Mucosa of rectum (tissue), 2 donors: ENCODE results near the gene CCDC57.

Experiments used
- H3K27ac ChIP-seq, 2 donors: one replicate each; pipeline ENCODE4 v1.7.0; 2013; ENCODE audit warnings: inconsistent platforms in 2 of 2, low read depth in 2 of 2, low read length in 2 of 2
- H3K27me3 ChIP-seq, 2 donors: one replicate each; pipeline ENCODE4 v1.7.0; 2013; ENCODE audit warnings: low read length in 2 of 2; ENCODE audit not compliant: control insufficient read depth in 2 of 2, insufficient read depth in 2 of 2
- H3K36me3 ChIP-seq, 2 donors: one replicate each; pipeline ENCODE4 v1.7.0; 2013; ENCODE audit warnings: low read length in 2 of 2; ENCODE audit not compliant: control insufficient read depth in 2 of 2, insufficient read depth in 2 of 2
- H3K4me1 ChIP-seq, 2 donors: one replicate each; pipeline ENCODE4 v1.7.0; 2013; ENCODE audit warnings: low read length in 2 of 2, mild to moderate bottlenecking in 1 of 2; ENCODE audit not compliant: control insufficient read depth in 2 of 2, insufficient read depth in 2 of 2
- H3K4me3 ChIP-seq, 2 donors: one replicate each; pipeline ENCODE4 v1.7.0; 2013; ENCODE audit warnings: low read length in 2 of 2
- H3K9ac ChIP-seq, 2 donors: one replicate each; pipeline ENCODE4 v1.7.0; 2013; ENCODE audit warnings: low read length in 2 of 2, low read depth in 1 of 2, mild to moderate bottlenecking in 1 of 2
- H3K9me3 ChIP-seq, 2 donors: one replicate each; pipeline ENCODE4 v1.7.0; 2013; ENCODE audit warnings: low read length in 2 of 2; ENCODE audit not compliant: control insufficient read depth in 2 of 2
- donor health status: healthy.
- donor health status: Normal muscosa, but diverticular disease.

Gene CCDC57

DNA sequence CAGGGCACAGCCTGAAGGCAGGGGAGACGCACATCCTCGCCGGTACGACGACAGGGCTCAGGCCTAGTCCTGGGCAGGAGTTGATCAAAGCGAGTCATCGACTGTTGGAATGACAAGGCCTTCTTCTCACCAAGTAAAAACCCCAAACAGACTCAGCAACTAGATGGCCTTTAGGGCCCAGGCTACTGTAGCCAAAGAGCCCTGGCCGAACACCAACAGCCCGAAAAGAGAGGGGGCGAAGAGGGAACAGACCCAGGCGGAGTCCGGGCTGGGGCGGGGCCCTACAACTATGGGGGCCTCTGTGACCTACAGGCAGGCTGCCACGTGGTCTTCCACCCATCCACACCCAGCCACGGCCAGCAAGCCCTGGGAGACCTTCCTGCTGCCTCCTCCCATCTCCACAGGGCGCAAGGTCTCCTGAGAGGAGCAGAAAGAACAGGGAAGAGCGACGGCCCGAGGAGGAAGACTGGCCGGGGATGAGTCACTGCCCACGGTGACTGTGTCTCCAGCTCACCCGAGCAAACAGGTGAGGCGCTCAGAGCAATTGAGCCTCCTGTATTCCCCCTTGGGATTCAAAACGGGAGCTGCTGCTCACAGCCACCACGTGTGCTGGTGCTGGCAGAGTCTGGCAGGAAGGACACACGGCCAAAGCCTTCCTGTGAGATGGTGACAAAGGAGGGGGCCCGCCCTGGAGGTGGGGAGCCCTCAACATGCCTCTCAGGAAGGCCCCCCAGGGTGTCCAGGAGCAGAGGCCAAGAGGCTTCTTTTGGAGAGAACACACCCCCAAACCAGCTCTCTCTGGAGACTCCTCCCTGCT lies 33.9 kb upstream of the CCDC57 start:
- peaks cover 22 to 36% of the 10 kb centered on the region in 2 donors for H3K4me1 ChIP-seq

GRCh38 chr17:82246040-82246364 lies 33.4 kb upstream of the CCDC57 start:
- H3K27ac ChIP-seq = peak overlapping the region; percentile 38 to 58
- peaks cover 28 to 42% of the 10 kb centered on the region in 2 donors for H3K4me1 ChIP-seq
- no peak overlapping the region for H3K4me3 ChIP-seq
- H3K9me3 ChIP-seq = no peaks in the 10 kb centered on the region
- H3K27me3 ChIP-seq = no peaks in the 10 kb centered on the region
- peaks cover 83 to 85% of the 10 kb centered on the region in 2 donors for H3K36me3 ChIP-seq
- H3K9ac ChIP-seq = no peak overlapping the region

More for the DNA sequence above, 33.9 kb upstream of the CCDC57 start:
- Histone ChIP-seq H3K9me3 (no peaks in the 10 kb centered on the region), H3K4me3 (no peak overlapping the region), H3K27me3 (no peaks in the 10 kb centered on the region), H3K9ac (no peak overlapping the region), H3K36me3 (peaks cover 88% of the 10 kb centered on the region in 2 donors), H3K27ac (peak overlapping the region; percentile 38 to 58)

DNA sequence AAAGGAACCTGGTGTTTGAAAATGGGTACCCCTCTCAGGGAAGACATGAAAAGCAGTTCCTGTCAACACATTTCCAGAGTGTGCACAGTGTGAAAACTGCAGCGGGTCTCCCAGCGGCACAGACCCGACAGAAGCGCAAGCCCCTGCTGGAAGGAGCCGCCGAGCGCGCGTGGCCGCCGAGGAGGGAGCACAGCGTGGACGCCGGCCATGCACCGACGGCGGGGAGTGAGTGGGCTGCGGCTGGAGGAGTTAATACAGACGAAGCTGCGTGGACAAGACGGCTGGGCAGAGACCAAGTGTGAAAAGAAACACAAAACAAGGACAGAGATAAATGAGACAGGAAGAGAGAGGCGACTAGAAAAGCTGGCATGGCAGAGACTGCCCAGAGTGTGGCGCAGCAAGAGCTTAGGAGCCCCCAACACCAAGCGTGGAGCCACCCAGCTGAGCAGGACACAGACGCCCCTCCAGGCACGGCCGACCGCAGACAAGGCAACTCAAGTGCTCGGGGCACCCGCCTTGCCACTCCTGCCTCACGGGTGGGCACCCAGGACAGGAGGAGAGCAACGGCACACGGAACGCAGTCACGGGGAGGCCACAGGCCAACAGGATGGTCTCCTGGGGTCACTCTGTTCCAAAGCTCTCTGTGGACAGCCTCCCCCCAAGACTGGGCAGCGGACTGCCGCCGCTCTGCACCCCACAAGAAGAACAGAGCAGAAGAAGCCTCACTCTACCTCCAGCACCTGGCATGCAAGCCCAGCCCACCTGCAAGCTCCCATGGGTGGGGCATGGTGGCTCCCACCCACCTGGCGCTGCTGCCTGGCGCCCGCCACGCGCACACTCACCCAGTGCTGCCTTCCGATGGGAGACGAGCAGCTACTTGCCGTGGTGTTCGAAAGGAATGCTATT lies 32.7 kb upstream of the CCDC57 start:
- Histone ChIP-seq H3K9ac (no peak overlapping the region), H3K36me3 (peaks cover 79 to 81% of the 10 kb centered on the region in 2 donors), H3K27me3 (no peaks in the 10 kb centered on the region), H3K9me3 (no peaks in the 10 kb centered on the region), H3K4me1 (peaks cover 32 to 48% of the 10 kb centered on the region in 2 donors), H3K27ac (peak overlapping the region in 1 of 2 donors; percentile 38), H3K4me3 (no peak overlapping the region)

DNA sequence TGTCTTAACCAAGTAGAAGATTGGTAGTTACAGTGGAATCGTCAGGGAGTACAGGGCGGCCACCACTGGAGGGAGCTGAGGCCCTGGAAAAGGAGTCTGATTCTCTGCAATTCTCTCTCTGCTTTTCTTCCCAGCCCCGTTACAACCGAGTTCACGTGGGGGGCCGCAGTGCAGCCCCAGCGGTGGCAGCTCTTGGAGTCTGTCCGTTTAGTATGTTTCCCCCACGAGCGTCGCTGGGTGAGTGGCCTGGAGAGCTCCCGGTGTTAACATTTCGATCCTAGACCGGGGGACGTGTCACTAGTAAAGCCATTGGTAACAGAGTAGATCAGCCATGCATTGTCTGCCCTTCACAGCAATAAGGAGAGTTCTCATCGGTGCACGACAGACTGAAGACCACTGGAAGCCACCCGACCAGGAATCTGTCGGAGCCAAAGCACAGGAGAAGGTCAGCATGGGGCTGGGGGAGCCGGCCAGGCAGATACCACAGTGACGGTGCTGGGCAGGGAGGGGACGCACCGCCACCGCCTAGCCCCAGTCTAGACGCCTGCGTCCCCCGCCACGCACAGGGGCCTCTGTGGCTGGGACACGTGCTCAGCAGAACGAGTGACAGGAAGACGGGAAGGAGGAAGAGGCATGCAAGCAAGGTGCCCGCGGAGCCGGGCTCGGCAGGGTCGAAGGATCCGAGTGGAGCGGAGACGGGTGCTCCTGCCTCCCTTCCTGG lies 31.9 kb upstream of the CCDC57 start:
- Histone ChIP-seq H3K27me3 (no peaks in the 10 kb centered on the region), H3K36me3 (peaks cover 72 to 81% of the 10 kb centered on the region in 2 donors), H3K4me1 (peaks cover 39 to 56% of the 10 kb centered on the region in 2 donors), H3K4me3 (no peak overlapping the region), H3K9me3 (no peaks in the 10 kb centered on the region), H3K9ac (no peak overlapping the region), H3K27ac (no peak overlapping the region)

- Histone ChIP-seq H3K9ac (no peak overlapping the region), H3K27ac (no peak overlapping the region), H3K36me3 (peaks cover 64 to 79% of the 10 kb centered on the region in 2 donors), H3K4me1 (peaks cover 44 to 62% of the 10 kb centered on the region in 2 donors), H3K27me3 (no peaks in the 10 kb centered on the region), H3K9me3 (no peaks in the 10 kb centered on the region), H3K4me3 (no peak overlapping the region)
Observed at GRCh38 chr17:82243648-82244412, 31.2 kb upstream of the CCDC57 start.

DNA sequence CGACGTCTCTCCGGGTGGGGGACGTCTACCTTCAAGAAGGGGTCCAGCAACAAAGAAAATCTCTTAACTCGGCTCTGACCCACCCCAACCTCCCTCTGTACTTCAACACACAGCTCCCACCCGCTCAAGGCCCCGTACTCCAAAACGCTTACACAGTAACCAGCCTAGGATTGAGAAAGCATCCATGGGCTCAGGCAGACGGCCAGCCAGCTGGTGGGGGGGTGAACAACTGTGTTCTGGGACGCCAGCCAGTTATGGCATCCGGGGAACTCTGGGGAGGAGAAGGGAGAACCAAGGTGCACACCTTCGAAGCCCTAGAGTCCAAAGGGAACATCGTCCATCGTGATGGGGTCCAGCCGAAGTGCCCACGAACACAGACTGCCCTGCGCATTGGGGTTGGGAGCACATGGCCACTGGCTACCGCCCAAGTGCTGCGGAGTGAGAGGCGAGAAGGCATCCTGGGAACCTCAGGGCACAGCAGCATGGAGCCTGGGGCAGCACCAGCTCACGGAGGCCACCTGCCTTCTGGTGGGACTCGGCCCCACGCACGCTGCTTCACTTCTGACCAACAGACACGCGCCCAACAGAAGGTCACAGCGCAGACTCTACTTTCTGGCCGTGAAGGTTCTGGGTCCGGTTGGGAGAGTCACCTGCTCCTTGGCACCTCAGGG lies 30.5 kb upstream of the CCDC57 start:
- Histone ChIP-seq H3K4me1 (peaks cover 51 to 69% of the 10 kb centered on the region in 2 donors), H3K27me3 (no peaks in the 10 kb centered on the region), H3K36me3 (peaks cover 57 to 73% of the 10 kb centered on the region in 2 donors), H3K4me3 (no peak overlapping the region), H3K9me3 (no peaks in the 10 kb centered on the region), H3K27ac (peak overlapping the region in 1 of 2 donors; percentile 63), H3K9ac (no peak overlapping the region)

DNA sequence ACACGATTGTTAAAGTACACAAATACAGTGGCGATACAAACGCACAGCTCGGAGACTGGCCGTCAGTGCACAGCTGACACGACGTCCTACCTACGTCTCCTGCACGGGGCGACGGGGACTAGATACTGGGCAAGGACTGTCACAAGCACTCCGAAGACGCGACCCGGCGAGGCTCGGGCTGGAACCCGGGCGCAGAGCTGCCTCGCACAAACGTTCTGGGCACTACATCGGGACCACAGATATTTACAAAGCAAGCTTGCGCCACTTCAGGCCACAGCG lies 30.0 kb upstream of the CCDC57 start:
- Histone ChIP-seq H3K27me3 (no peaks in the 10 kb centered on the region), H3K27ac (peak overlapping the region in 1 of 2 donors; percentile 63), H3K36me3 (peaks cover 55 to 71% of the 10 kb centered on the region in 2 donors), H3K4me1 (peaks cover 55 to 74% of the 10 kb centered on the region in 2 donors), H3K9ac (no peak overlapping the region), H3K4me3 (no peak overlapping the region), H3K9me3 (no peaks in the 10 kb centered on the region)

DNA sequence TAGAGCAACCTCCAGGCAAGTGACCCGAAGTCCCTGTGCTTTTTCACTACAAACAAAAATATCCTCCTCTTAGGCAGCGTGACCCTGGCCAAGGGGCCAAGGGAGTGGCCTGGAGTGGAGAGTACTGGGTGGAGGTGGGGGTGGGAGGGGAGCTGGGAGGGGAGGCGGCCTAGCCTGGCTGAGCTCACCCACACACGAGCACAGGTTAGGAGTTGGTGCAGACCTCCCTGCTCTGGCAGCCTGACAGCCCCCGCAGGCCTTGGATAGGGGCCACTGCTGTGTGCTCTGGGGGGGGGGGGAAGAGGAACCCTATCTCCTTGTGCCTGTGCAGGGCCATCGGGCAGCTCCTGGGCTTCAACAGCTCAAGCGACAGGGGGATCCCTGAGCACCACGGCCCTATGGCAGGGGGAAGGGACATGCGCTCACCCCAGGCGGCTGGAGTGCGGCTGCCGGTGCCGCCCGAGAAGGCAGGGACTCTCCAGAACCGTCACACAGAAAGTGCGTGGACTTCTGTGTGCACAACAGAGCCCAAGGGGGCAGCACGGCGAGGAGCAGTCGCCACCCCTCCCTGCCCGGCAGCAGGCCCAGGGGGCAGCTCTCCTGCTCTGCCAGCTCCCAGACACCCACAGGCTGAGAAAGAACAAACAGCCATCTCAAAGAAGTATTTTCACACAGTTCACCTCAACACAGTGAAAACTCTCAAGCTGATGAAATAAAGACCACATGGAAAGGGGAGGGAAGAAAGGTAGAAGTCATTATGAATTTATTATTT lies 29.5 kb upstream of the CCDC57 start:
- H3K27me3 ChIP-seq = no peaks in the 10 kb centered on the region
- peaks cover 53 to 71% of the 10 kb centered on the region in 2 donors for H3K4me1 ChIP-seq
- peak overlapping the region in 1 of 2 donors; percentile 45 for H3K9ac ChIP-seq
- H3K9me3 ChIP-seq = no peaks in the 10 kb centered on the region
- no peak overlapping the region for H3K4me3 ChIP-seq
- peak overlapping the region; percentile 60 to 63 for H3K27ac ChIP-seq
- H3K36me3 ChIP-seq = peaks cover 55 to 69% of the 10 kb centered on the region in 2 donors
